ENCODE measurements around the gene BCLAF3. TPM values are rescaled to one million over a fixed set of nuclear protein-coding genes. Genes with fewer than 3 reads are reported as not detected.
A peak's percentile ranks its signal among the peaks of the same experiment; 100 is the strongest.

Gene BCLAF3
- total RNA-seq, 1 experiment from 2014 or later, result 5.3 TPM

- TF ChIP-seq ELF1 (IDR thresholded peaks at IDR 0.05; ENCODE audit: borderline replicate concordance, low read depth) (no peak), POLR2A (IDR thresholded peaks at IDR 0.05; ENCODE audit: borderline replicate concordance, extremely low read depth, insufficient read depth, insufficient read length) (no peak)
Observed at GRCh38 chrX:19949340-19949739, 41.5 kb downstream of the BCLAF3 start (continued).

GRCh38 chrX:19947612-19948011 lies 43.2 kb downstream of the BCLAF3 start:
- BruUV-seq (replicated peaks), result no TSS peak
- TF ChIP-seq ELF1 (IDR thresholded peaks at IDR 0.05; ENCODE audit: borderline replicate concordance, low read depth), result no peak
- no peak for TF ChIP-seq EGR1 (IDR thresholded peaks at IDR 0.05; ENCODE audit: low read depth)
- peak; percentile 41; the same call in 1 of the 2 replicates for TF ChIP-seq CEBPB (IDR thresholded peaks at IDR 0.05; ENCODE audit: low read depth)

More at GRCh38 chrX:19947612-19948011, 43.2 kb downstream of the BCLAF3 start:
- Histone ChIP-seq H3K27ac (ENCODE audit: low read depth, low read length) (no peak overlapping the region), H4K20me1 (ENCODE audit: insufficient read depth) (no peaks in the 10 kb centered on the region), H3K9me2 (ENCODE audit: insufficient read depth) (no peaks in the 10 kb centered on the region), H3K9me3 (ENCODE audit: control insufficient read depth in 1 of 2, insufficient read depth in 1 of 2, low read depth in 1 of 2, low read length in 2 of 2) (no peaks in the 10 kb centered on the region), H3K9ac (ENCODE audit: low read length) (no peak overlapping the region), H3K36me3 (ENCODE audit: control insufficient read depth in 1 of 2, insufficient read depth in 2 of 2, low read length in 2 of 2) (no peaks in the 10 kb centered on the region), H3K4me2 (ENCODE audit: low read length) (no peak overlapping the region), H3K27me3 (ENCODE audit: insufficient read depth, low read length) (no peaks in the 10 kb centered on the region), H3K4me3 (replicated peaks in 1 of 2; ENCODE audit: low read depth in 1 of 2, low read length in 2 of 2) (no peak overlapping the region), H3K79me2 (ENCODE audit: insufficient read depth, low read length) (no peaks in the 10 kb centered on the region), H3K4me1 (ENCODE audit: control insufficient read depth in 1 of 2, insufficient read depth in 2 of 2, low read length in 2 of 2) (no peaks in the 10 kb centered on the region), H2AFZ (ENCODE audit: low read depth, low read length, poor library complexity, severe bottlenecking) (no peak overlapping the region)
- DNase-seq (ENCODE audit: low read depth, low spot score), result no peak
- CTCF ChIA-PET, result no interaction called here
- POLR2A ChIA-PET, result no interaction called here
- no peak for ATAC-seq
- intact Hi-C loops (cut with micrococcal nuclease), result no loop called here
- RAD21 ChIA-PET (ENCODE audit: low non-redundant PET in 1 of 2, low total read pairs in 2 of 2, uncharacterized antibody in 2 of 2, unreplicated experiment in 2 of 2), result no interaction called here

MicroRNAs within 50 kb of the gene (microRNA counts, 767-probe panel; counts per million panel counts)
- not detected for microRNA hsa-miR-23c

Small RNA genes within 50 kb of the gene (microRNA-seq; reads per million reads assigned to microRNA genes)
- 64.9 reads per million, percentile 56 among the genes with 10 or more reads in this experiment for gene MIR23C (ENCODE audit: borderline number of aligned reads)

Other genes starting within 250 kb of the BCLAF3 start
- 51.3 TPM for gene SH3KBP1, start 103.5 kb downstream of the BCLAF3 start, total RNA-seq (2021; ENCODE audit: unreplicated experiment)
- 0.15 TPM for gene MAP7D2, start 125.8 kb upstream of the BCLAF3 start, total RNA-seq (2021; ENCODE audit: unreplicated experiment)
- gene EIF1AX, start 150.8 kb upstream of the BCLAF3 start, total RNA-seq (2021; ENCODE audit: unreplicated experiment), result 132 TPM